OCI-LY7 (cell line): ENCODE measurements around the gene TGFBR2.

Experiments used
- EZH2phosphoT487 ChIP-seq: fragments of 200-600 bp; sonication (generic); IDR thresholded peaks from 2 replicates; pipeline ENCODE4 v1.6.1; 2018; ENCODE audit warnings: low read depth, borderline replicate concordance, mild to moderate bottlenecking, mixed run types, antibody characterized with exemption, low read length, moderate library complexity, mixed read lengths
- TF ChIP-seq, protein P1 (sequence below): fragments of 200-600 bp; sonication (generic); conservative IDR thresholded peaks from 2 replicates; pipeline ENCODE4 v1.5.1; 2014; ENCODE audit warnings: mild to moderate bottlenecking, antibody characterized with exemption, low read length, moderate library complexity, mixed read lengths

DNA sequence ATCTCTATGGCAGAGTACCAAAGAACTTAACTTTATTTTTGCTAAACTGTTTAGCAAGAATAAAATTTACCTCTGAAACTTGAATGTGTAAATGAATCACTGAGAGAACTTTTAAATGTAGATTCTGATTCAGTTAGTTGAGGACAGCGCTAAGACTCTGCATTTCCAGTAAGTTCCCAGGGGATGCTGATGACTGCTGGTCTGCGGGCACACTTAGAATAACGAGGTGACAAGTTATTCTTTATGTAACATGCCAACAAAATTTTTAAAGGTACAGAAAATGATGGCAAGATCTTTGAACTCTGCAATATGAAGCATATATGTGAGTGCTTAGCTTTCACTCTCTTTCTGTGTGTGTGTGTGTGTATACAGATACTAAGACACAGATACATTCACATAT, 56.4 kb downstream of the TGFBR2 start:
- TF ChIP-seq, protein P1, sequence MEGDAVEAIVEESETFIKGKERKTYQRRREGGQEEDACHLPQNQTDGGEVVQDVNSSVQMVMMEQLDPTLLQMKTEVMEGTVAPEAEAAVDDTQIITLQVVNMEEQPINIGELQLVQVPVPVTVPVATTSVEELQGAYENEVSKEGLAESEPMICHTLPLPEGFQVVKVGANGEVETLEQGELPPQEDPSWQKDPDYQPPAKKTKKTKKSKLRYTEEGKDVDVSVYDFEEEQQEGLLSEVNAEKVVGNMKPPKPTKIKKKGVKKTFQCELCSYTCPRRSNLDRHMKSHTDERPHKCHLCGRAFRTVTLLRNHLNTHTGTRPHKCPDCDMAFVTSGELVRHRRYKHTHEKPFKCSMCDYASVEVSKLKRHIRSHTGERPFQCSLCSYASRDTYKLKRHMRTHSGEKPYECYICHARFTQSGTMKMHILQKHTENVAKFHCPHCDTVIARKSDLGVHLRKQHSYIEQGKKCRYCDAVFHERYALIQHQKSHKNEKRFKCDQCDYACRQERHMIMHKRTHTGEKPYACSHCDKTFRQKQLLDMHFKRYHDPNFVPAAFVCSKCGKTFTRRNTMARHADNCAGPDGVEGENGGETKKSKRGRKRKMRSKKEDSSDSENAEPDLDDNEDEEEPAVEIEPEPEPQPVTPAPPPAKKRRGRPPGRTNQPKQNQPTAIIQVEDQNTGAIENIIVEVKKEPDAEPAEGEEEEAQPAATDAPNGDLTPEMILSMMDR, result no peak
- no peak for TF ChIP-seq EZH2phosphoT487
